Hepatocyte (in vitro differentiated cells): ENCODE data around the gene ZBTB14. TPM values are rescaled to one million over a fixed set of nuclear protein-coding genes. Genes with fewer than 3 reads are reported as not detected.

ENCODE experiments used
- DNase-seq: peaks from one replicate; pipeline ENCODE4 v3.0.0-alpha.2; 2016; ENCODE audit warnings: low spot score
- H2AFZ ChIP-seq: fragments of 200-600 bp; sonication (generic); 2 replicates; pipeline ENCODE4 v1.6.0; 2016; ENCODE audit warnings: antibody characterized with exemption, mild to moderate bottlenecking
- H3K27ac ChIP-seq: fragments of 200-600 bp; sonication (generic); 2 replicates; pipeline ENCODE4 v1.5.1; 2016; ENCODE audit warnings: mild to moderate bottlenecking
- H3K27me3 ChIP-seq: fragments of 200-600 bp; sonication (generic); 2 replicates; pipeline ENCODE4 v1.6.1; 2016
- H3K36me3 ChIP-seq: fragments of 200-600 bp; sonication (generic); replicated peaks from 2 replicates; pipeline ENCODE4 v1.5.1; 2016; ENCODE audit warnings: low read depth; ENCODE audit not compliant: insufficient read depth
- H3K4me1 ChIP-seq: fragments of 200-600 bp; sonication (generic); 2 replicates; pipeline ENCODE4 v1.5.1; 2016; ENCODE audit warnings: mild to moderate bottlenecking, moderate library complexity; ENCODE audit not compliant: insufficient read depth
- H3K4me2 ChIP-seq: fragments of 200-600 bp; sonication (generic); 2 replicates; pipeline ENCODE4 v1.6.0; 2016
- H3K4me3 ChIP-seq: fragments of 200-600 bp; sonication (generic); 2 replicates; pipeline ENCODE4 v1.5.1; 2016; ENCODE audit warnings: mild to moderate bottlenecking
- H3K79me2 ChIP-seq: fragments of 200-600 bp; sonication (generic); 2 replicates; pipeline ENCODE4 v1.6.0; 2017; ENCODE audit warnings: mild to moderate bottlenecking
- H3K9me2 ChIP-seq: fragments of 200-600 bp; sonication (generic); replicated peaks from 2 replicates; pipeline ENCODE4 v1.6.0; 2017; ENCODE audit warnings: mild to moderate bottlenecking; ENCODE audit not compliant: insufficient read depth
- H3K9me3 ChIP-seq: fragments of 200-600 bp; sonication (generic); 2 replicates; pipeline ENCODE4 v1.5.1; 2016; ENCODE audit warnings: low read depth, mild to moderate bottlenecking
- H4K20me1 ChIP-seq: fragments of 200-600 bp; sonication (generic); 2 replicates; pipeline ENCODE4 v1.6.0; 2016; ENCODE audit warnings: mild to moderate bottlenecking; ENCODE audit not compliant: insufficient read depth, poor library complexity, severe bottlenecking
- EZH2 ChIP-seq: fragments of 200-600 bp; sonication (generic); IDR thresholded peaks from 2 replicates; pipeline ENCODE4 v1.6.1; 2016; ENCODE audit warnings: antibody characterized with exemption, mild to moderate bottlenecking, borderline replicate concordance
- EZH2phosphoT487 ChIP-seq: fragments of 200-600 bp; sonication (generic); IDR thresholded peaks from one replicate; pipeline ENCODE4 v1.6.1; 2018; ENCODE audit warnings: antibody characterized with exemption, mild to moderate bottlenecking, low read depth, moderate library complexity; ENCODE audit not compliant: unreplicated experiment, severe bottlenecking
- WGBS: methylation state at CpG from one replicate; pipeline ENCODE4 v1.1.6; 2016; ENCODE audit warnings: low lambda C conversion rate; ENCODE audit errors: missing lambda C conversion rate; 5-methylcytosine and 5-hydroxymethylcytosine counted together
- polyA plus RNA-seq: library from polyadenylated mRNA; unstranded; fragments of >200 nt; fragmentation: Nextera tagmentation; extraction: Ambion mirVana; gene quantifications from 2 replicates; pipeline ENCODE4 v1.2.1, GENCODE V29; 2016
- total RNA-seq: library from RNA; depleted of rRNA; stranded (reverse); fragments of >200 nt; gene quantifications from 2 replicates; pipeline ENCODE4 v1.2.3, GENCODE V29; 2014
- TF ChIP-seq, protein P1 (sequence below): fragments of 200-600 bp; sonication (generic); IDR thresholded peaks from 2 replicates; pipeline ENCODE4 v1.5.1; 2016; ENCODE audit warnings: antibody characterized with exemption, mild to moderate bottlenecking; ENCODE audit not compliant: poor library complexity

Gene ZBTB14
- total and polyA plus RNA-seq, 2 experiments from 2014 or later = 9.7 to 10.9 TPM

- no peak overlapping the region for H3K27ac ChIP-seq
- H3K4me3 ChIP-seq = no peak overlapping the region
- H4K20me1 ChIP-seq = no peaks in the 10 kb centered on the region
- H3K36me3 ChIP-seq = no peaks in the 10 kb centered on the region
- H3K4me1 ChIP-seq = no peaks in the 10 kb centered on the region
- H2AFZ ChIP-seq = no peak overlapping the region
- no peaks in the 10 kb centered on the region for H3K9me3 ChIP-seq
- no peaks in the 10 kb centered on the region for H3K9me2 ChIP-seq
- no peaks in the 10 kb centered on the region for H3K27me3 ChIP-seq
- DNase-seq = no peak
- no peaks in the 10 kb centered on the region for H3K79me2 ChIP-seq
- TF ChIP-seq, protein P1, sequence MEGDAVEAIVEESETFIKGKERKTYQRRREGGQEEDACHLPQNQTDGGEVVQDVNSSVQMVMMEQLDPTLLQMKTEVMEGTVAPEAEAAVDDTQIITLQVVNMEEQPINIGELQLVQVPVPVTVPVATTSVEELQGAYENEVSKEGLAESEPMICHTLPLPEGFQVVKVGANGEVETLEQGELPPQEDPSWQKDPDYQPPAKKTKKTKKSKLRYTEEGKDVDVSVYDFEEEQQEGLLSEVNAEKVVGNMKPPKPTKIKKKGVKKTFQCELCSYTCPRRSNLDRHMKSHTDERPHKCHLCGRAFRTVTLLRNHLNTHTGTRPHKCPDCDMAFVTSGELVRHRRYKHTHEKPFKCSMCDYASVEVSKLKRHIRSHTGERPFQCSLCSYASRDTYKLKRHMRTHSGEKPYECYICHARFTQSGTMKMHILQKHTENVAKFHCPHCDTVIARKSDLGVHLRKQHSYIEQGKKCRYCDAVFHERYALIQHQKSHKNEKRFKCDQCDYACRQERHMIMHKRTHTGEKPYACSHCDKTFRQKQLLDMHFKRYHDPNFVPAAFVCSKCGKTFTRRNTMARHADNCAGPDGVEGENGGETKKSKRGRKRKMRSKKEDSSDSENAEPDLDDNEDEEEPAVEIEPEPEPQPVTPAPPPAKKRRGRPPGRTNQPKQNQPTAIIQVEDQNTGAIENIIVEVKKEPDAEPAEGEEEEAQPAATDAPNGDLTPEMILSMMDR = no peak
- TF ChIP-seq EZH2 = no peak
- TF ChIP-seq EZH2phosphoT487 = no peak
- 84% methylated on average over 4 of the region's 4 CpGs for WGBS
- no peak overlapping the region for H3K4me2 ChIP-seq
Observed at GRCh38 chr18:5302606-5303005, 7.1 kb upstream of the ZBTB14 start.

DNA sequence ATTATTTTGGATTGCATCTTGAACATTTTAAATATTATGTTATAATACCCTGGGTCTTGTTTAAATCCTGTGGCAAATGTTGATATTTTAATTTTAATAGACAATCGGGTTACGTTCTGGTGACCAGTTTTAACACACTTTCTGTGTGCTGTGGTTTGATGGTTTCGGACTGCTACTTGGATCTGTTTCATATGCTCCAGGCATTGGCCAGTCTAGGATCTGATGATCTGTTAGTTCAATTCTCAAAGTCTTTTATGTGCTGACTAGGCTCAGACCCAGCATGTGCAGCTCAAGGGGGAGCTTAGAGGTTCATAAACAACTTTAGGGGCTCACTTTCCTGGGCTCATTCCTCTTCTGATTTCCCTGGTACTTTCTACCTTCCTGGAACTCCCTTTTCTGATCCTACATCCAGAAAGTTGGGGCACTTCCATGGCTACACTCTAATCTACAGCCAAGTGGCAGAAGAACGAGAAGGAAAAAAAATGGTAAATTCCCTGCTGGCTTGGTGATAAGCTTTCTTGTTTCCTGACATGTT is 5.0 kb upstream of the ZBTB14 start:
- peaks cover 6% of the 10 kb centered on the region for H3K4me1 ChIP-seq
- no peak overlapping the region for H2AFZ ChIP-seq
- H3K9me3 ChIP-seq = no peaks in the 10 kb centered on the region
- no peak overlapping the region for H3K4me2 ChIP-seq
- H3K27me3 ChIP-seq = no peaks in the 10 kb centered on the region
- 80% methylated on average over 4 of the region's 4 CpGs for WGBS
- H3K9me2 ChIP-seq = no peaks in the 10 kb centered on the region
- H4K20me1 ChIP-seq = no peaks in the 10 kb centered on the region
- H3K36me3 ChIP-seq = no peaks in the 10 kb centered on the region
- H3K4me3 ChIP-seq = no peak overlapping the region
- no peak overlapping the region for H3K27ac ChIP-seq
- no peak for DNase-seq
- TF ChIP-seq EZH2phosphoT487 = no peak
- TF ChIP-seq, protein P1 = no peak
- TF ChIP-seq EZH2 = no peak
- no peaks in the 10 kb centered on the region for H3K79me2 ChIP-seq

GRCh38 chr18:5298156-5298852 is 2.8 kb upstream of the ZBTB14 start:
- TF ChIP-seq EZH2phosphoT487 (no peak), EZH2 (no peak)
- TF ChIP-seq, protein P1 = no peak
- Histone ChIP-seq H3K4me2 (no peak overlapping the region), H3K36me3 (no peaks in the 10 kb centered on the region), H3K4me1 (peaks cover 13% of the 10 kb centered on the region), H3K9me3 (no peaks in the 10 kb centered on the region), H3K4me3 (no peak overlapping the region), H3K27me3 (no peaks in the 10 kb centered on the region), H3K79me2 (peaks cover 7% of the 10 kb centered on the region), H4K20me1 (no peaks in the 10 kb centered on the region), H3K27ac (no peak overlapping the region), H3K9me2 (no peaks in the 10 kb centered on the region), H2AFZ (no peak overlapping the region)
- no peak for DNase-seq
- 81% methylated on average over 16 of the region's 16 CpGs for WGBS
